GM18511 (cell line): ENCODE results near the gene ST6GALNAC3.

ENCODE experiments used
- ATAC-seq: cut with Tn5 transposase; IDR thresholded peaks from one replicate; pipeline ENCODE4 v1.9.1; 2021; ENCODE audit warnings: mild to moderate bottlenecking, moderate library complexity; ENCODE audit not compliant: unreplicated experiment

ST6GALNAC3 gene

GRCh38 chr1:76408303-76408702 is 333.8 kb downstream of the ST6GALNAC3 start:
- ATAC-seq: no peak

GRCh38 chr1:76410499-76410898 is 336.0 kb downstream of the ST6GALNAC3 start:
- ATAC-seq: no peak

- no peak for ATAC-seq
Observed at GRCh38 chr1:76418531-76418930, 344.0 kb downstream of the ST6GALNAC3 start.

GRCh38 chr1:76419603-76420002 is 345.1 kb downstream of the ST6GALNAC3 start:
- no peak for ATAC-seq

- ATAC-seq: no peak
Observed at GRCh38 chr1:76425201-76426145, 350.9 kb downstream of the ST6GALNAC3 start.

GRCh38 chr1:76426606-76427005 is 352.1 kb downstream of the ST6GALNAC3 start:
- no peak for ATAC-seq

GRCh38 chr1:76428028-76428427 is 353.5 kb downstream of the ST6GALNAC3 start:
- no peak for ATAC-seq

GRCh38 chr1:76430531-76430930 is 356.0 kb downstream of the ST6GALNAC3 start:
- no peak for ATAC-seq

- ATAC-seq: no peak
Observed at GRCh38 chr1:76433526-76433925, 359.0 kb downstream of the ST6GALNAC3 start.

GRCh38 chr1:76443217-76443616 is 368.7 kb downstream of the ST6GALNAC3 start:
- ATAC-seq: no peak

- ATAC-seq: no peak
Observed at GRCh38 chr1:76444773-76445172, 370.2 kb downstream of the ST6GALNAC3 start.

- no peak for ATAC-seq
Observed at GRCh38 chr1:76450229-76450628, 375.7 kb downstream of the ST6GALNAC3 start.

- peak; percentile 42 for ATAC-seq
Observed at GRCh38 chr1:76463278-76463677, 388.7 kb downstream of the ST6GALNAC3 start.

GRCh38 chr1:76463849-76464248 is 389.3 kb downstream of the ST6GALNAC3 start:
- peak; percentile 42 for ATAC-seq

GRCh38 chr1:76465030-76465429 is 390.5 kb downstream of the ST6GALNAC3 start:
- ATAC-seq: no peak

GRCh38 chr1:76470166-76470565 is 395.6 kb downstream of the ST6GALNAC3 start:
- ATAC-seq: no peak

- no peak for ATAC-seq
Observed at GRCh38 chr1:76471536-76471935, 397.0 kb downstream of the ST6GALNAC3 start.

- ATAC-seq: no peak
Observed at GRCh38 chr1:76473591-76473990, 399.0 kb downstream of the ST6GALNAC3 start.

- ATAC-seq: no peak
Observed at GRCh38 chr1:76474922-76475321, 400.4 kb downstream of the ST6GALNAC3 start.

- no peak for ATAC-seq
Observed at GRCh38 chr1:76477156-76477555, 402.6 kb downstream of the ST6GALNAC3 start.

GRCh38 chr1:76480827-76481226 is 406.3 kb downstream of the ST6GALNAC3 start:
- no peak for ATAC-seq

- ATAC-seq: no peak
Observed at GRCh38 chr1:76481672-76482071, 407.1 kb downstream of the ST6GALNAC3 start.

- no peak for ATAC-seq
Observed at GRCh38 chr1:76482272-76482671, 407.7 kb downstream of the ST6GALNAC3 start.
